HEK293T (cell line): Measurements from ENCODE around the gene CHRNA1.

Experiments used
- CTCF ChIA-PET: fragments of 350-600 bp; formaldehyde crosslinking; extraction: SDS; loops from one replicate; lab custom pipeline; 2021; ENCODE audit warnings: antibody characterized with exemption, inconsistent platforms; lab: Yijun Ruan, JAX
- POLR2A ChIA-PET: fragments of 350-600 bp; formaldehyde crosslinking; extraction: SDS; loops from one replicate; lab custom pipeline; 2020; ENCODE audit warnings: antibody characterized with exemption, inconsistent platforms; lab: Yijun Ruan, JAX
- DNase-seq: peaks from one replicate; pipeline ENCODE4 v3.0.0; 2012; ENCODE audit warnings: mixed read lengths; ENCODE audit errors: extremely low spot score
- ARNT ChIP-seq: fragments of 450-650 bp; IDR thresholded peaks from 2 replicates; pipeline ENCODE4 v1.6.1; 2017; ENCODE audit warnings: mild to moderate bottlenecking
- BHLHE40 ChIP-seq: fragments of 450-650 bp; IDR thresholded peaks from 2 replicates; pipeline ENCODE4 v1.6.1; 2016; ENCODE audit warnings: mild to moderate bottlenecking, moderate library complexity, borderline replicate concordance
- CTBP1 ChIP-seq: fragments of 450-650 bp; IDR thresholded peaks from 2 replicates; pipeline ENCODE4 v1.6.1; 2016; ENCODE audit warnings: borderline replicate concordance
- ELF4 ChIP-seq: fragments of 450-650 bp; IDR thresholded peaks from 2 replicates; pipeline ENCODE4 v1.6.1; 2017; ENCODE audit warnings: antibody characterized with exemption
- FOXA1 ChIP-seq: fragments of 450-650 bp; IDR thresholded peaks from 2 replicates; pipeline ENCODE4 v1.6.1; 2016; ENCODE audit warnings: mild to moderate bottlenecking
- FOXK2 ChIP-seq: fragments of 450-650 bp; IDR thresholded peaks from 2 replicates; pipeline ENCODE4 v1.6.1; 2016; ENCODE audit warnings: mild to moderate bottlenecking
- FOXM1 ChIP-seq: fragments of 450-650 bp; IDR thresholded peaks from 2 replicates; pipeline ENCODE4 v1.6.1; 2017; ENCODE audit warnings: mild to moderate bottlenecking, borderline replicate concordance
- HDGF ChIP-seq: fragments of 450-650 bp; IDR thresholded peaks from 2 replicates; pipeline ENCODE4 v1.6.1; 2017; ENCODE audit warnings: antibody characterized with exemption, borderline replicate concordance
- L3MBTL2 ChIP-seq: fragments of 450-650 bp; conservative IDR thresholded peaks from 2 replicates; pipeline ENCODE4 v1.6.1; 2016; ENCODE audit warnings: mild to moderate bottlenecking
- LEF1 ChIP-seq: fragments of 450-650 bp; IDR thresholded peaks from 2 replicates; pipeline ENCODE4 v1.6.1; 2017; ENCODE audit warnings: mild to moderate bottlenecking, borderline replicate concordance
- NFRKB ChIP-seq: fragments of 450-650 bp; IDR thresholded peaks from 2 replicates; pipeline ENCODE4 v1.6.1; 2016; ENCODE audit warnings: mild to moderate bottlenecking, moderate library complexity
- SP1 ChIP-seq: fragments of 450-650 bp; IDR thresholded peaks from 2 replicates; pipeline ENCODE4 v1.6.1; 2017
- SUZ12 ChIP-seq: fragments of 450-650 bp; IDR thresholded peaks from 2 replicates; pipeline ENCODE4 v1.6.1; 2016; ENCODE audit warnings: mild to moderate bottlenecking
- TARDBP ChIP-seq: fragments of 450-650 bp; IDR thresholded peaks from 2 replicates; pipeline ENCODE4 v1.6.1; 2016
- ZNF384 ChIP-seq: fragments of 450-650 bp; IDR thresholded peaks from 2 replicates; pipeline ENCODE4 v1.6.1; 2016
- TF ChIP-seq, protein P1 (sequence below): fragments of 450-650 bp; IDR thresholded peaks from 2 replicates; pipeline ENCODE4 v1.6.1; 2016

CHRNA1 gene

DNA sequence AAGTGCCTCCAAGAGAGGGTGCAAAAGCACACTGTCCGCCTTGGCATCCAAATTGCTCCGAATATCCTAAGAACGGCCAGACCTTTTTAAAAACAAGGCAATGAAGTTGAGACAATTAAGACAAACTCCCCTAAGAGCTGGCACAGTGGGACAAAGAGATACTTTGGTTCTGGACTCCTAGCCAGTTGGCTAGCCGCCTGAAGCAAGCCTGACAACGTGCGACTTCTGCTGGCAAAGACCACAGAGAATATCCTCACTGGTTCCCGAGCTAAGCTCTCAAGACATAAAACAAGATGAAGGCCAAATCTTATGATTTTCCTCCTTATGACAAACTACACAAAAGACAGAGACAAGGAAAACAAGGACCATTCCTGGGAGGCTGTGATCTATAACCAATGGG, 32.7 kb downstream of the CHRNA1 start:
- no peak for TF ChIP-seq HDGF
- no peak for TF ChIP-seq ELF4
- no peak for TF ChIP-seq SP1
- no peak for TF ChIP-seq LEF1
- TF ChIP-seq FOXA1: no peak
- TF ChIP-seq FOXM1: no peak
- TF ChIP-seq FOXK2: no peak
- TF ChIP-seq NFRKB: no peak
- no peak for TF ChIP-seq TARDBP
- TF ChIP-seq, protein P1, sequence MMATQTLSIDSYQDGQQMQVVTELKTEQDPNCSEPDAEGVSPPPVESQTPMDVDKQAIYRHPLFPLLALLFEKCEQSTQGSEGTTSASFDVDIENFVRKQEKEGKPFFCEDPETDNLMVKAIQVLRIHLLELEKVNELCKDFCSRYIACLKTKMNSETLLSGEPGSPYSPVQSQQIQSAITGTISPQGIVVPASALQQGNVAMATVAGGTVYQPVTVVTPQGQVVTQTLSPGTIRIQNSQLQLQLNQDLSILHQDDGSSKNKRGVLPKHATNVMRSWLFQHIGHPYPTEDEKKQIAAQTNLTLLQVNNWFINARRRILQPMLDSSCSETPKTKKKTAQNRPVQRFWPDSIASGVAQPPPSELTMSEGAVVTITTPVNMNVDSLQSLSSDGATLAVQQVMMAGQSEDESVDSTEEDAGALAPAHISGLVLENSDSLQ: no peak
- no peak for TF ChIP-seq CTBP1
- no peak for TF ChIP-seq L3MBTL2
- TF ChIP-seq SUZ12: no peak
- no peak for TF ChIP-seq BHLHE40
- TF ChIP-seq ZNF384: no peak
- TF ChIP-seq ARNT: no peak
- POLR2A ChIA-PET: no interaction called here
- no peak for DNase-seq
- CTCF ChIA-PET: interaction anchor here (0.8 to 1.1 kb wide), 2 partner anchors 13 to 118 kb away, joined by 3 read pairs; no protein-coding TSS in a partner anchor

DNA sequence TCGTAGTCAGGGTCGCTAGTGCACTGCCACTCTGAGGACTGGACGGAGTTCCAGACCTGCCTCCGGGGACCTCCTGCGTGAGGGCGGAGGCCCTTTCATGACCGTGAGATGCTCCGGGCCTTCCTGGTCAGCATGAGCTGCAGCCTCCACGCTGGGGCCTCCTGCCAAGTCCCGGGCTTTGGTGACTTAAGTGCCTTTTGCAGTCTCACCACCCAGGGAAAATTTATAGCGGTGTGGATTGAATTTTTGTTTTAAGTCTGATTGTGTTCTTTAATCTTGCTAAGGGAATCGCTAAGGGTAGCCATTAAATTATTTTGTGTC, 33.6 kb downstream of the CHRNA1 start:
- ChIA-PET POLR2A (no interaction called here), CTCF (interaction anchor here (1.1 kb wide), 1 partner anchor 12 kb away, joined by 3 read pairs; no protein-coding TSS in a partner anchor)
- no peak for DNase-seq
- TF ChIP-seq HDGF (no peak), ARNT (no peak), LEF1 (no peak), BHLHE40 (no peak), NFRKB (no peak), L3MBTL2 (no peak), SUZ12 (no peak), ZNF384 (no peak), ELF4 (no peak), FOXM1 (no peak), SP1 (no peak), CTBP1 (no peak)

DNA sequence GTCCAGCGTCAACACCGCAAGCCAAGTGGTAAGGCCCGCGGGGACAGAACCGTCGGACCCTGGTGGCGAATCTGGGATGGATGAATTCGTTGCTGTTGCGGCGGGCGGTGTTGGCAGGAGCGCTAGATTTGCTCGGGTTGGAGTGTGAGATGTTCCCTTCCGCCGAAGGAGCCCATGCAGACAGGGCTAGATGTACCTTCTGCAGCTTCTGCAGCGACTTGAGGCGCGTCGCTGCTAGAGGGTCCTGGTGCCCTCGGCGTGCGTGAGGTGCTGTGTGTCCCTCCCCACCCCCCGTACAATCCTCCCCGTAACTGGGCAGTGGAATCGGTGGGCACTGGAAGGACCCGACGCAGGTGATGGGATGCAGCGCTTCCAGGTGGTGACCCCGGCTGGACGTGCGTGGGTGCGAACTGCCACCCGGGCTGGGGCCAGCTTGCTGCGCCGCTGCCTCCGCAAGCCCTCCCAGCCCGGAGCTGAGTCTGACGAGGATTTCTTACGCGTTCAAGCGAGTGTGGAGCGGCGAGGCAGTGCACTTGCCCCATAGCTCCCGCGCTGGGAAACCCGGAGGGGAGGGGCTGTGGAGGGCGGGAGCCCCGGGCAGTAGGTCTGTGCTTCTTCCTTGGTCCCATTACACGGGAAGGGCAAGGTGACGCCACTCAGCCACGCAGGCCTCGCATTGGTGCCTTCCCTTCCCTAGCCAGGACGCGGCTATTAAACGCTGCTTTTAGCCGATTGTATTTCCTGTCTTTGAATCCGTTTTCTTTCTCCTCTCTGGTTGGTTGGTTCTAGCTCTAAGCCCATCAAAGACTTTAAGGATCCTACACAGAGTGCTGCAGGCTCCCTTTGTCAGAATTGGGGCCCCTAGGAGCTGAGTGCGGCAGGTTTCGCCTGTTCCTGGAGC, 34.2 kb downstream of the CHRNA1 start:
- POLR2A ChIA-PET: no interaction called here
- DNase-seq: no peak

DNA sequence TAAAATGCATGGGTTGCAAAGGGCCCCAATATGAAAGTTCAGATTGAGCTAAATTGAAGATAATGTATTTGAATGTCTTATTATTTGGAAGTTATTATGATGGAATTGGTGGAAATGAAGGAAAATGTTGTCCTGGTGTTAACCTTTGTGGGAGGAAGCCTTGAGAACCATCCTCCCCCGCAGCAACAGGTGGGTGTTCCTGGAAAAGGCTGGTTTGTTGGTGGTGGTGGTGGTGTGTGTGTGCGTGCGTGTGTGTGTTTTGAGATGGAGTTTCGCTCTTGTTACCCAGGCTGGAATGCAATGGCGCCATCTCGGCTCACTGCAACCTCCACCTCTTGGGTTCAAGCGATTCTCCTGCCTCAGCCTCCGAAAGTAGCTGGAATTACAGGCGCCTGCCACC, 36.2 kb downstream of the CHRNA1 start:
- ChIA-PET POLR2A (no interaction called here), CTCF (no interaction called here)
- no peak for DNase-seq
- TF ChIP-seq, protein P1: no peak
- TF ChIP-seq HDGF (no peak), BHLHE40 (no peak), FOXA1 (no peak), LEF1 (no peak), ARNT (no peak), CTBP1 (no peak), L3MBTL2 (no peak), ZNF384 (no peak), FOXM1 (no peak), TARDBP (no peak), NFRKB (no peak), SP1 (no peak), ELF4 (no peak), SUZ12 (no peak), FOXK2 (no peak)

More for the DNA sequence above, 34.2 kb downstream of the CHRNA1 start:
- no peak for TF ChIP-seq ZNF384
- TF ChIP-seq TARDBP: no peak
- TF ChIP-seq, protein P1: no peak
- no peak for TF ChIP-seq SUZ12
- TF ChIP-seq SP1: no peak
- TF ChIP-seq FOXM1: no peak
- TF ChIP-seq FOXA1: no peak
- no peak for TF ChIP-seq L3MBTL2
- TF ChIP-seq ARNT: no peak
- no peak for TF ChIP-seq NFRKB
- no peak for TF ChIP-seq FOXK2
- CTCF ChIA-PET: interaction anchor here (1.1 kb wide), 1 partner anchor 11 kb away, joined by 3 read pairs; no protein-coding TSS in a partner anchor

DNA sequence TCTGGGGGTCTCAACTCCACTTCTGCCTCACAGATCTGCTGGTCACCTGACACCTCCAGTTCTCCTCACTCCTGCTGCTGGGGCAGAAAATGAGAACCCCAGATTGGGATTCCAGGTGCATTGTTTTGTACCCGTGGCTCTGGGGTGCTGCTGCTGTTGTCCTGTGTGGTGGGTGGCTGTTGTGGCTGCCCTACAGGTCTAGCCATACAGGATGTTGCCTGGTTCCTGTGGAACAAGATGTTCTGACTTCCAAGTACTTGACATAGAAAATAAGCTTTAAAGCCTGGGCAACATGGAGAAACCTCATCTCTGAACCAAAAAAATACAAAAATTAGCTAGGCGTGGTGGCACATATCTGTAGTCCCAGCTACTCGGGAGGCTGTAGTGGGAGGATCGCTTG, 38.1 kb downstream of the CHRNA1 start:
- POLR2A ChIA-PET: no interaction called here
- CTCF ChIA-PET: no interaction called here
- DNase-seq: no peak
- TF ChIP-seq HDGF (no peak), ELF4 (no peak), BHLHE40 (no peak), SUZ12 (no peak), ZNF384 (no peak), NFRKB (no peak), FOXK2 (no peak), TARDBP (no peak), CTBP1 (no peak), L3MBTL2 (no peak), LEF1 (no peak), ARNT (no peak), SP1 (no peak), FOXA1 (no peak), FOXM1 (no peak)
- TF ChIP-seq, protein P1: no peak
